GM06990 (cell line): ENCODE results near the gene SEZ6.

ENCODE experiments used
- DNase-seq: peaks from one replicate; pipeline ENCODE4 v3.0.0-alpha.2; 2011; ENCODE audit not compliant: insufficient read length; ENCODE audit errors: extremely low read depth
- H3K27me3 ChIP-seq: replicated peaks from 2 replicates; pipeline ENCODE4 v1.6.0; 2011; ENCODE audit warnings: low read length; ENCODE audit not compliant: control insufficient read depth, insufficient read depth
- H3K36me3 ChIP-seq: 2 replicates; pipeline ENCODE4 v1.5.1; 2011; ENCODE audit warnings: low read length; ENCODE audit not compliant: control insufficient read depth, insufficient read depth
- H3K4me3 ChIP-seq: replicated peaks from 2 replicates; pipeline ENCODE4 v1.5.1; 2011; ENCODE audit warnings: low read depth, mild to moderate bottlenecking, control low read depth, low read length
- TF ChIP-seq, protein P1 (sequence below): IDR thresholded peaks from 2 replicates; pipeline ENCODE4 v1.5.1; 2011; ENCODE audit warnings: low read length, control low read depth, mild to moderate bottlenecking, inconsistent platforms; ENCODE audit not compliant: insufficient read depth, poor library complexity, severe bottlenecking

SEZ6 gene

GRCh38 chr17:29039764-29040598 is 34.1 kb upstream of the SEZ6 start:
- no peak overlapping the region for H3K4me3 ChIP-seq
- TF ChIP-seq, protein P1, sequence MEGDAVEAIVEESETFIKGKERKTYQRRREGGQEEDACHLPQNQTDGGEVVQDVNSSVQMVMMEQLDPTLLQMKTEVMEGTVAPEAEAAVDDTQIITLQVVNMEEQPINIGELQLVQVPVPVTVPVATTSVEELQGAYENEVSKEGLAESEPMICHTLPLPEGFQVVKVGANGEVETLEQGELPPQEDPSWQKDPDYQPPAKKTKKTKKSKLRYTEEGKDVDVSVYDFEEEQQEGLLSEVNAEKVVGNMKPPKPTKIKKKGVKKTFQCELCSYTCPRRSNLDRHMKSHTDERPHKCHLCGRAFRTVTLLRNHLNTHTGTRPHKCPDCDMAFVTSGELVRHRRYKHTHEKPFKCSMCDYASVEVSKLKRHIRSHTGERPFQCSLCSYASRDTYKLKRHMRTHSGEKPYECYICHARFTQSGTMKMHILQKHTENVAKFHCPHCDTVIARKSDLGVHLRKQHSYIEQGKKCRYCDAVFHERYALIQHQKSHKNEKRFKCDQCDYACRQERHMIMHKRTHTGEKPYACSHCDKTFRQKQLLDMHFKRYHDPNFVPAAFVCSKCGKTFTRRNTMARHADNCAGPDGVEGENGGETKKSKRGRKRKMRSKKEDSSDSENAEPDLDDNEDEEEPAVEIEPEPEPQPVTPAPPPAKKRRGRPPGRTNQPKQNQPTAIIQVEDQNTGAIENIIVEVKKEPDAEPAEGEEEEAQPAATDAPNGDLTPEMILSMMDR: no peak
- H3K36me3 ChIP-seq: no peaks in the 10 kb centered on the region
- no peaks in the 10 kb centered on the region; the same call in 1 of the 2 replicates for H3K27me3 ChIP-seq
- no peak for DNase-seq

DNA sequence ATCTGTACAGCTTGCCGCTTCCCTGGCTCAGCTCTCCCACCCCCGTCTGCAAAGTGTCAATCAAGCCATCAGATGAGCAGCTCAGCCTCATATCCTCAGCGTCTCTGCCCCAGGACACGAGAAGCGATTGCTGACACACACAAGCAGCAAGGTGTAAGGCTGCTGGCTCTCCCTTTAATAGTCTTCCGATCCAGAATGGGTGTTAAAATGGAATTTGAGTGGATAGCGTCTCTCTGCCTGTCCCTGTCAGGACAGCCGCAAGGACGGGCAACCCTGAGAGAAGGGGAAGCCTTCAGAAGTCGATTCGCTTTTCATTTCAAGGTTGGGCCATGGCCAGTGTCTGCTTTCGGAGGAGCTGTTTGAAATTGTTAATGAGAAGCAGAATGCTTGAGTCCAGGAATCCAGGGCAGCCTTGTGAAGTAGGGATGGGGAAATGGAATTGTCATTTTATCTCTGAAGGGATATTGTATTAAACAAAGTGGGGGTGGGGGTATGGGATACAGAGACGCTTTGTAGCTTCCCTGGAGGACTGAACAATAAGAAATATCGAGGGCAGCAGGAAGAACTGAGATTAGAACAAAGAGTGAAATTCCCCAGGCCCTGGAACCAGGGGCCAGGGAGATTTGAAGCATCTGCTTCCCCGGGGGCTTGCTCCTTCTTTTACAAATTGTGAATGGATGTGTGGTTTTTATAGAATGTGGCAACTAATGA is 32.4 kb upstream of the SEZ6 start:
- no peaks in the 10 kb centered on the region; the same call in 1 of the 2 replicates for H3K27me3 ChIP-seq
- H3K36me3 ChIP-seq: no peaks in the 10 kb centered on the region
- H3K4me3 ChIP-seq: no peak overlapping the region
- no peak for DNase-seq
- TF ChIP-seq, protein P1: no peak

GRCh38 chr17:29037739-29038084 is 31.9 kb upstream of the SEZ6 start:
- Histone ChIP-seq H3K4me3 (no peak overlapping the region), H3K36me3 (no peaks in the 10 kb centered on the region), H3K27me3 (no peaks in the 10 kb centered on the region; the same call in 1 of the 2 replicates)
- TF ChIP-seq, protein P1: no peak
- DNase-seq: no peak

- TF ChIP-seq, protein P1: no peak
- no peak for DNase-seq
- Histone ChIP-seq H3K36me3 (no peaks in the 10 kb centered on the region), H3K27me3 (no peaks in the 10 kb centered on the region; the same call in 1 of the 2 replicates), H3K4me3 (no peak overlapping the region)
Measured at GRCh38 chr17:29036584-29036983, 30.8 kb upstream of the SEZ6 start.

- TF ChIP-seq, protein P1: no peak
- no peak for DNase-seq
- no peak overlapping the region for H3K4me3 ChIP-seq
- no peaks in the 10 kb centered on the region for H3K36me3 ChIP-seq
- no peaks in the 10 kb centered on the region; the same call in 1 of the 2 replicates for H3K27me3 ChIP-seq
Measured at GRCh38 chr17:29034510-29034909, 28.7 kb upstream of the SEZ6 start.
